CD14-positive monocyte (primary cell): ENCODE results near the gene UBXN1. TPM values are rescaled to one million over a fixed set of nuclear protein-coding genes. Genes with fewer than 3 reads are reported as not detected.

Experiments
- DNase-seq, 3 donors: peaks; one replicate each; pipeline ENCODE4 v3.0.0-alpha.2; 2011 to 2022
- H2AFZ ChIP-seq: 2 replicates; pipeline ENCODE4 v1.6.0; 2012; ENCODE audit warnings: mild to moderate bottlenecking, low read depth, low read length, inconsistent platforms; ENCODE audit not compliant: insufficient read depth, poor library complexity, severe bottlenecking
- H3K27ac ChIP-seq, 2 donors: 1 replicate in 1 of 2; 2 replicates in 1 of 2; pipeline ENCODE4 v1.5.1; 2012 to 2013; ENCODE audit warnings: low read length in 2 of 2, control low read depth in 1 of 2, inconsistent platforms in 1 of 2, low read depth in 1 of 2, mild to moderate bottlenecking in 1 of 2
- H3K27me3 ChIP-seq, 2 donors: one replicate each; pipeline versions ENCODE4 v1.6.0 to v1.6.1; 2011 to 2013; ENCODE audit warnings: low read length in 2 of 2; ENCODE audit not compliant: control insufficient read depth in 2 of 2, insufficient read depth in 2 of 2
- H3K36me3 ChIP-seq, 2 donors: replicated peaks in 1 of 2; 1 replicate in 1 of 2; 2 replicates in 1 of 2; pipeline versions ENCODE4 v1.5.1 to v1.6.1; 2012 to 2013; ENCODE audit warnings: low read length in 2 of 2, control low read depth in 1 of 2, inconsistent platforms in 1 of 2, mild to moderate bottlenecking in 1 of 2; ENCODE audit not compliant: insufficient read depth in 2 of 2, control insufficient read depth in 1 of 2
- H3K4me1 ChIP-seq, 2 donors: 1 replicate in 1 of 2; 2 replicates in 1 of 2; pipeline versions ENCODE4 v1.5.1 to v1.6.1; 2012 to 2013; ENCODE audit warnings: low read length in 2 of 2, control low read depth in 1 of 2, inconsistent platforms in 1 of 2, mild to moderate bottlenecking in 1 of 2, moderate library complexity in 1 of 2; ENCODE audit not compliant: insufficient read depth in 2 of 2, control insufficient read depth in 1 of 2
- H3K4me2 ChIP-seq: replicated peaks from 2 replicates; pipeline ENCODE3; 2012; ENCODE audit warnings: low read length, moderate library complexity, mild to moderate bottlenecking; ENCODE audit not compliant: poor library complexity, severe bottlenecking; ENCODE audit errors: extremely low read depth
- H3K4me3 ChIP-seq, 3 experiments: fragments of 200-600 bp in 1 of 3; sonication (generic) in 1 of 3; replicated peaks in 1 of 3; 1 replicate in 2 of 3; 2 replicates in 1 of 3; pipeline ENCODE4 v1.5.1; 2011 to 2013; ENCODE audit warnings: low read length in 3 of 3, mild to moderate bottlenecking in 3 of 3, control low read depth in 2 of 3, low read depth in 2 of 3, inconsistent platforms in 1 of 3, moderate library complexity in 1 of 3
- H3K79me2 ChIP-seq: 2 replicates; pipeline ENCODE4 v1.6.0; 2012; ENCODE audit warnings: mild to moderate bottlenecking, control low read depth, inconsistent platforms, low read length, moderate library complexity; ENCODE audit not compliant: insufficient read depth
- H3K9ac ChIP-seq: 2 replicates; pipeline ENCODE4 v1.6.0; 2017; ENCODE audit warnings: low read length, mild to moderate bottlenecking; ENCODE audit not compliant: insufficient read depth, poor library complexity, severe bottlenecking
- H3K9me3 ChIP-seq, 2 donors: replicated peaks in 1 of 2; 1 replicate in 1 of 2; 2 replicates in 1 of 2; pipeline versions ENCODE4 v1.5.1 to v1.6.1; 2012 to 2013; ENCODE audit warnings: low read length in 2 of 2, control low read depth in 1 of 2; ENCODE audit not compliant: control insufficient read depth in 1 of 2, insufficient read depth in 1 of 2
- H4K20me1 ChIP-seq: 2 replicates; pipeline ENCODE4 v1.6.0; 2012; ENCODE audit warnings: mild to moderate bottlenecking, low read length, control low read depth, moderate library complexity; ENCODE audit not compliant: insufficient read depth
- H3K27ac Mint-ChIP-seq, 7 donors: one replicate each; pipeline ENCODE4 v1.8.0; 2020; ENCODE audit warnings: mild to moderate bottlenecking in 7 of 7, mixed read lengths in 7 of 7, moderate library complexity in 6 of 7, inconsistent platforms in 2 of 7
- H3K27me3 Mint-ChIP-seq, 3 donors: one replicate each; pipeline ENCODE4 v1.8.0; 2021 to 2022; ENCODE audit warnings: low read depth in 3 of 3, mild to moderate bottlenecking in 3 of 3, mixed read lengths in 3 of 3, moderate library complexity in 3 of 3, inconsistent platforms in 1 of 3
- H3K36me3 Mint-ChIP-seq, 2 donors: one replicate each; pipeline ENCODE4 v1.8.0; 2020; ENCODE audit warnings: mixed read lengths in 2 of 2, inconsistent platforms in 1 of 2, mild to moderate bottlenecking in 1 of 2
- H3K4me1 Mint-ChIP-seq: one replicate; pipeline ENCODE4 v1.8.0; 2020; ENCODE audit warnings: mild to moderate bottlenecking, mixed read lengths
- H3K4me3 Mint-ChIP-seq, 2 donors: one replicate each; pipeline ENCODE4 v1.8.0; 2020; ENCODE audit warnings: mild to moderate bottlenecking in 2 of 2, mixed read lengths in 2 of 2, moderate library complexity in 1 of 2
- H3K9me3 Mint-ChIP-seq, 7 donors: one replicate each; pipeline ENCODE4 v1.8.0; 2020 to 2022; ENCODE audit warnings: mixed read lengths in 7 of 7, mild to moderate bottlenecking in 6 of 7, moderate library complexity in 6 of 7, inconsistent platforms in 2 of 7
- WGBS: methylation state at CpG from one replicate; pipeline ENCODE4 v1.1.5; 2013; ENCODE audit warnings: missing lambda C conversion rate; ENCODE audit not compliant: insufficient coverage; 5-methylcytosine and 5-hydroxymethylcytosine counted together
- intact Hi-C, 2 donors: fragments of 100-400 bp; cut with micrococcal nuclease; formaldehyde crosslinking; loops; one replicate each; pipeline versions ENCODE4 v1.15.0 to v1.15.1; 2023
- polyA plus RNA-seq, 3 donors: library from polyadenylated mRNA; depleted of rRNA in 1 of 3; unstranded in 2 of 3; stranded (reverse) in 1 of 3; fragments of 300-500 nt in 2 of 3; fragments of >200 nt in 1 of 3; fragmentation: Illumina TruSeq in 2 of 3; gene quantifications; 1 replicate in 2 of 3; 2 replicates in 1 of 3; pipeline ENCODE4 v1.2.3, GENCODE V29; 2012 to 2021
- TF ChIP-seq, protein P1 (sequence below): fragments of 200-600 bp; IDR thresholded peaks from one replicate; pipeline ENCODE4 v1.8.0; 2022; ENCODE audit warnings: antibody characterized with exemption, mild to moderate bottlenecking

The UBXN1 gene
- polyA plus RNA-seq, 3 donors, result 93.9 to 147 (median 106) TPM

DNA sequence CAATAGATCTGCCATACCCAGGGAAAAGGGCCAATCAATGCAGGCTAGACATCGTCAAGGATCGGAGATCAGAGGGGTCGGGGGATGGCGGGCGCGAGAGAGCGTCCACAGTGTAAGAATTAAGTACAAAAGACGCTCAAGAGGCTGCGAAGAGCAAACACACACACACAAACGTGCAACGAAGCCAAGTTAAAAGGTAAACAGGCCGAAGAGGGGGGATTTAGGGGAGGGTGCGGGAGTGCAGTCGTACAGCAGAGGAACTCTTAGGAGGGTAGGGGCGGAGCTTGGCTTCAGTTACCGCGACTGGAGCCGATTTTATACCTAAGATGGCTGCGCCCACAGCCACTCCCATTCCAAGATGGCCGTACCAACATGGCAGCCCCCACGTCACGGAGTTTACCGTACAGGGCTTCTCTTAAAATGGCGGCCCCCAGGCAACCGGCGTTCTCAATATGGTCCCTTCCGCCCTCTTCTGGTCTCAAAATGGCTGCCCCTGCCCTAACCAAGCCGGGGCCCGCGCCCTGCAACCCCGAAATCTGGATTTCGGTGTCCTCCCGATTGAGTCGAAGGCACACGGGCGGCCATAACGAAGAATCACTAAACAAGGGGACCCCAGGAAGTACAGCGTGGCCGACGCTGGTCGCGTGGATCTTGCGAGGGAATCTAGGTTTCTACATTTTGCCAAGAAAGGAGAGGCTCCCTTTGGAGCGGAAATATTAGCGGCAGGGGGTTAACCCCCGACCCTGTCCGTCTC is 30.6 kb upstream of the UBXN1 start:
- peak overlapping the region; percentile 96 for H3K4me2 ChIP-seq
- peaks cover 19% of the 10 kb centered on the region for H3K79me2 ChIP-seq
- H3K27ac Mint-ChIP-seq, result peak overlapping the region; percentile 95 to 99 (median 98)
- H3K9ac ChIP-seq, result peak overlapping the region; percentile 88
- peaks cover 40 to 56% of the 10 kb centered on the region in 2 donors for H3K4me1 ChIP-seq
- H3K4me3 Mint-ChIP-seq, result peak overlapping the region; percentile 87 to 99
- H3K27me3 Mint-ChIP-seq, result no peaks in the 10 kb centered on the region
- H3K4me3 ChIP-seq, result peak overlapping the region; percentile 72 to 91 (median 83)
- peak overlapping the region; percentile 98 for H2AFZ ChIP-seq
- WGBS, result 1% methylated on average over 33 of the region's 47 CpGs
- H4K20me1 ChIP-seq, result peaks cover 3% of the 10 kb centered on the region
- peaks cover 29 to 40% of the 10 kb centered on the region in 2 donors for H3K36me3 ChIP-seq
- no peaks in the 10 kb centered on the region for H3K27me3 ChIP-seq
- peak; percentile 97 to 99 (median 98) for DNase-seq
- no peaks in the 10 kb centered on the region for H3K9me3 ChIP-seq
- TF ChIP-seq, protein P1, sequence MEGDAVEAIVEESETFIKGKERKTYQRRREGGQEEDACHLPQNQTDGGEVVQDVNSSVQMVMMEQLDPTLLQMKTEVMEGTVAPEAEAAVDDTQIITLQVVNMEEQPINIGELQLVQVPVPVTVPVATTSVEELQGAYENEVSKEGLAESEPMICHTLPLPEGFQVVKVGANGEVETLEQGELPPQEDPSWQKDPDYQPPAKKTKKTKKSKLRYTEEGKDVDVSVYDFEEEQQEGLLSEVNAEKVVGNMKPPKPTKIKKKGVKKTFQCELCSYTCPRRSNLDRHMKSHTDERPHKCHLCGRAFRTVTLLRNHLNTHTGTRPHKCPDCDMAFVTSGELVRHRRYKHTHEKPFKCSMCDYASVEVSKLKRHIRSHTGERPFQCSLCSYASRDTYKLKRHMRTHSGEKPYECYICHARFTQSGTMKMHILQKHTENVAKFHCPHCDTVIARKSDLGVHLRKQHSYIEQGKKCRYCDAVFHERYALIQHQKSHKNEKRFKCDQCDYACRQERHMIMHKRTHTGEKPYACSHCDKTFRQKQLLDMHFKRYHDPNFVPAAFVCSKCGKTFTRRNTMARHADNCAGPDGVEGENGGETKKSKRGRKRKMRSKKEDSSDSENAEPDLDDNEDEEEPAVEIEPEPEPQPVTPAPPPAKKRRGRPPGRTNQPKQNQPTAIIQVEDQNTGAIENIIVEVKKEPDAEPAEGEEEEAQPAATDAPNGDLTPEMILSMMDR, result no peak
- no peaks in the 10 kb centered on the region for H3K9me3 Mint-ChIP-seq
- peak overlapping the region; percentile 95 to 97 for H3K27ac ChIP-seq
- peaks cover 46% of the 10 kb centered on the region for H3K4me1 Mint-ChIP-seq
- intact Hi-C loops, result loop anchor here (1.0 to 10.0 kb wide), 3 partner anchors 18 to 115 kb away; partner anchors contain the start of genes TUT1 (in 2 of the 2), HNRNPUL2 (in 1 of the 2) and INTS5 (in 1 of the 2)
- H3K36me3 Mint-ChIP-seq, result peaks cover 28 to 39% of the 10 kb centered on the region in 2 donors

DNA sequence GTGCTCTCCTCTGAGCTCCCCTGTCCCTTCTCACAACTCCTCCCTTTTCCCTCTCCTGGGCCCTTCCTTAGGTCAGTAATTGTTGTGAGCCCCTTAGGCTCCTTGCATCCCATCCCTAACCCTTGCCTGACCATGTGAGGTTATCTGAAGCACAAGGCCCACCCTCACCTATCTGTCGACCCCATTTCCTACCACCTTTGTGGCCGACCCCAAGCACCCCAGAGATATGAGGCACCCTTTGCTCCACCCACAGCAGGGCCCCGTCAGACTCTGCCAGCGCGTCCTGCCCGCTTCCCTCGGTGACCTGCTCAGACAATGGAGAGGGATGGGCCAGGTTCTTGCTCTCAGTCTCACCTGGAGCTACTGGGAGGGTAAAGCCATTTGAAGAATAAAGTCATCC is 29.9 kb upstream of the UBXN1 start:
- Histone ChIP-seq H3K4me2 (peak overlapping the region; percentile 96), H3K9ac (peak overlapping the region; percentile 88), H3K27me3 (no peaks in the 10 kb centered on the region), H3K27ac (peak overlapping the region; percentile 95 to 97), H3K4me1 (peaks cover 46 to 63% of the 10 kb centered on the region in 2 donors), H2AFZ (peak overlapping the region; percentile 98), H3K79me2 (peaks cover 14% of the 10 kb centered on the region), H4K20me1 (no peaks in the 10 kb centered on the region), H3K9me3 (no peaks in the 10 kb centered on the region), H3K36me3 (peaks cover 25 to 33% of the 10 kb centered on the region in 2 donors), H3K4me3 (peak overlapping the region; percentile 72 to 91 (median 83))
- DNase-seq, result no peak
- Mint-ChIP-seq H3K9me3 (no peaks in the 10 kb centered on the region), H3K4me3 (peak overlapping the region; percentile 87 to 99), H3K4me1 (peaks cover 50% of the 10 kb centered on the region), H3K27me3 (no peaks in the 10 kb centered on the region), H3K36me3 (peaks cover 23 to 32% of the 10 kb centered on the region in 2 donors), H3K27ac (peak overlapping the region; percentile 95 to 99 (median 98))
- WGBS, result 0% methylated on average over 3 of the region's 7 CpGs
- TF ChIP-seq, protein P1, result no peak
- intact Hi-C loops, result loop anchor here (1.0 to 10.0 kb wide), 3 partner anchors 19 to 114 kb away; partner anchors contain the start of genes TUT1 (in 2 of the 2), HNRNPUL2 (in 1 of the 2) and INTS5 (in 1 of the 2)
